Measurements from ENCODE around the gene CYP2S1. TPM values are rescaled to one million over a fixed set of nuclear protein-coding genes. Genes with fewer than 3 reads are reported as not detected.
"Not testable (repeated sequence)": the region's sequence is repeated elsewhere in the genome, so short reads cannot be mapped to it uniquely, and the experiment has no call there.

The CYP2S1 gene
- total RNA-seq, 1 donor = 1.7 TPM

DNA sequence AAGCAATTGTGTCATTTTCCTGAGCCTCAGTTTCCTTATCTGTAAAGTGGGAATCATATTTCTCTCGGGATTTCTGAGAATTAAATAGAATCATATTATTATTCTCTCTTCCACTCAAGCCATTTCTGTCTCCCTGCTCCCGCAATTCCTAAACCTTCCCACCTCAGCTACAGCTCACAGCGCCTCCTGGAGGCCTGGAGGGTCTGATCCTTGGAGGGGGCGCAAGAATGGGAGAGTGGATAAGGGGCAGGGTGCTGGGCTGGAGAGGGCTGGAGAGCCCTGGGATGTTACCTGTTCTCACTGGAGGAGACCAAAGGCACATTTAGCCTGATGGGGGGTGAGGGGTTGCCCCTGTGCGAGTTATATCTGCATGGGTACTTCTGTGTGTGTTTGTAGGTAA is 31.1 kb upstream of the CYP2S1 start:
- no peak for DNase-seq (ENCODE audit: low read depth)
- TF ChIP-seq, protein P1, sequence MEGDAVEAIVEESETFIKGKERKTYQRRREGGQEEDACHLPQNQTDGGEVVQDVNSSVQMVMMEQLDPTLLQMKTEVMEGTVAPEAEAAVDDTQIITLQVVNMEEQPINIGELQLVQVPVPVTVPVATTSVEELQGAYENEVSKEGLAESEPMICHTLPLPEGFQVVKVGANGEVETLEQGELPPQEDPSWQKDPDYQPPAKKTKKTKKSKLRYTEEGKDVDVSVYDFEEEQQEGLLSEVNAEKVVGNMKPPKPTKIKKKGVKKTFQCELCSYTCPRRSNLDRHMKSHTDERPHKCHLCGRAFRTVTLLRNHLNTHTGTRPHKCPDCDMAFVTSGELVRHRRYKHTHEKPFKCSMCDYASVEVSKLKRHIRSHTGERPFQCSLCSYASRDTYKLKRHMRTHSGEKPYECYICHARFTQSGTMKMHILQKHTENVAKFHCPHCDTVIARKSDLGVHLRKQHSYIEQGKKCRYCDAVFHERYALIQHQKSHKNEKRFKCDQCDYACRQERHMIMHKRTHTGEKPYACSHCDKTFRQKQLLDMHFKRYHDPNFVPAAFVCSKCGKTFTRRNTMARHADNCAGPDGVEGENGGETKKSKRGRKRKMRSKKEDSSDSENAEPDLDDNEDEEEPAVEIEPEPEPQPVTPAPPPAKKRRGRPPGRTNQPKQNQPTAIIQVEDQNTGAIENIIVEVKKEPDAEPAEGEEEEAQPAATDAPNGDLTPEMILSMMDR (IDR thresholded peaks at IDR 0.05; ENCODE audit: insufficient read depth, low read depth, low read length) = no peak
- H3K4me3 ChIP-seq (ENCODE audit: low read depth, low read length) = no peak overlapping the region

DNA sequence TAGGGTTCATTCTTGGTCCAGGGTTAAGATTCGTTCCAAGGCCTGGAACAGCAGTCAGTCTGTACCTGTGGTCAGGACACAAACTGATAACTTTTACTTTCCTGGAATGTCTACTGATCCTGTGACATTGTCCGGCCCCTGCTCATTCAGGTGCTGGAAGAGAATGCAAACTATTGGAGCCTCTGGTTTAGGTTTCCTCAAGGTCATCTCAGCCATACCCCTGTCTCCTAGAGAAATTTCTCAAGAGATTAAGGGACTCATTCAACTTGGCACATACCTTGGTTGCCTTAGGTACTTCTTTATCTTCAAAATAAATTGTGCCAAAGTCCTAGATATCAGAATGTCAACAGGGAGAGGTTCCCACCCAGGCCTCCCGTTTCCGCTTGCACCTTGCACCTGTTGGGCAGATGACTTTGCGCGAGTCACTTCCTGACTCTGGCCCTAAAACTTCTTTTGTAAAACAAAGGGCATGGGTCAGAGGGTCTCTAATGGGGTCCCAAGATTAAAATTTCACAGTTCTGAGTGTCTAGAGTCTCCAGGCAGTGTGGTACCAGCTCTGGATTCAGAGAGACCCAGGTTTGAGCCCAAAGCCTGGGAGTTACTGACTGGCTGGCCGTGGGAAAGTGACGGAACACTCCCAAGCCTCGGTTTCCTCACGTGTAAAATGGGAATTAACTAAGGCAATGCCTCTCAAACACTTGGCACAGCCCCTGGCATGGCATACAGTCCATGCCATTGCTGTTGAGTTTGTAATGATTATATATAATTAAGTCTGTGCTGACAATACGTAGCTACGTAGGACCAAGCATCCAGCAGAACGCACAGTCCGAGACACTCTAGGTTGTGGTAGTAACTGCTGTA is 25.8 kb upstream of the CYP2S1 start:
- H3K4me3 ChIP-seq (ENCODE audit: low read depth, low read length) = no peak overlapping the region
- DNase-seq (ENCODE audit: low read depth) = no peak
- TF ChIP-seq, protein P1 (IDR thresholded peaks at IDR 0.05; ENCODE audit: insufficient read depth, low read depth, low read length) = no peak

DNA sequence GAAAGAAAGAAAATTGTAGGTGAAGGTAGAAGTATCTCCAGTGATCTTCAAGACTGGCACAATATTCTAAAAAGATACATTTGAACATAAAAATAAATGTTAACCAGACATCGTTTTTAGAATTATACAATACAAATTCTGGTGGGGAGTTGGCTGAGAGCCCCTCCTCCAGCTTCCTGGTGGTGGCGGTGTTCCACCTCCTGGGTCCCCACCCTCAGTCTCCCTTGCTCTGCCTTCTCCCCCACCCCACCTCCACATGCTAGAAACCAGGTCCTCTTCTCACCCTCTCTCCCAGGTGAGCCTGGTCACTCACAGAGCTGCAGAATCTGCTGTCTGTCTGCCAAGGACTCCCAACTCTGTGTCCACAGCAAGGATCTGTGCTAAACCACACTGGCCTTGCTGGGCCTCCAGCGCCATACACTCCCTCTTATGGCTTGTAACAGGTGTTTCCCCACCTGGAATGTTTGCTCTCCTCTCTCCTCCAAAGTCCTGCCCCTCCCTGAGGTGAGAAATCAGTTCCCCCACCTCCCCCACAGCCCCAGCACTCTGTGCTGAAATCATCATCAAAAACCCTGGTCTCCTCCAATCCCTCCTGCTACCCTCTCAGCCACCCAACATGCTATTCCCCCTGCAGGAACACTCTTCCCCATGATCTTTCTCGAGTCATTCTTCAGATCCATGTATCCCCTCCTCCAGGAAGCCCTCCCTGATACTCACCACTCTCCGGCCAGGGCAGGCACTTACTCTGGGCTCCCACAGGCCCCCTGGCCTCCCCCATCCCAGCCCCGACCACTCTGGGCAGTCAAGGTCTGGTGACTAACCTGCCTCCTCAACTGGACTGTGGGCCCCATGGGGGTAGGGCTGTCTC is 20.5 kb upstream of the CYP2S1 start:
- TF ChIP-seq, protein P1 (IDR thresholded peaks at IDR 0.05; ENCODE audit: insufficient read depth, low read depth, low read length) = no peak
- DNase-seq (ENCODE audit: low read depth) = no peak
- no peak overlapping the region for H3K4me3 ChIP-seq (ENCODE audit: low read depth, low read length)

DNA sequence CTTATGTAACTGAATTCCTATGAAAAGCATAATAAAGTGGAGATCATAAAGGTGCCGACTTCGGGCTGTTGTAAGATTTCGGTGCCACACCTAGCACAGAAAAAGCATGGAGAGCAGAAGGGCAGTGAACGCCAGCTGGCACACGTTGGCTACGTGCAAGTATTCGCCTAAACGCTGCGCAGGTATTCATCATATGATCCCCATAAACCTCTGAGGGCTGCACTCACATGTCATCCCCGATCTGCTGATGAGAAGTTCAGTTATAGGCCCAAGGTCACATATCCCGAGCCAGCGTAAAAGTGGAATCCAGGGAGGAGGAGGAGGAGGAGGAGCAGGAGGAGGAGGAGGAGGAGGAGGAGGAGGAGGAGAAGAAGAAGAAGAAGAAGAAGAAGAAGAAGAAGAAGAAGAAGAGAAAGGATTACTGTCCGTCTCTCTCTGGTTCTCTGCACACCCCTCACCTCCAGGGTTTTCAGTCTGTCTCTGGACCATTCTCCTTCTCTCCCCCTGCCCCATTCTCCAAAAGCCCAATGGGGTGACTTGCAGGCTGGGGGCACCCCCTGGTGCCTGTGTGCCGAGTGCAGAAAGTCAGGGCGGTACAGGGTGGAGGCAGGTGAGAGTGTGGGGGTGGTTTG is 18.6 kb upstream of the CYP2S1 start:
- DNase-seq (ENCODE audit: low read depth) = no peak
- peak overlapping the region; percentile 31 for H3K4me3 ChIP-seq (ENCODE audit: low read depth, low read length)
- TF ChIP-seq, protein P1 (IDR thresholded peaks at IDR 0.05; ENCODE audit: insufficient read depth, low read depth, low read length) = no peak

DNA sequence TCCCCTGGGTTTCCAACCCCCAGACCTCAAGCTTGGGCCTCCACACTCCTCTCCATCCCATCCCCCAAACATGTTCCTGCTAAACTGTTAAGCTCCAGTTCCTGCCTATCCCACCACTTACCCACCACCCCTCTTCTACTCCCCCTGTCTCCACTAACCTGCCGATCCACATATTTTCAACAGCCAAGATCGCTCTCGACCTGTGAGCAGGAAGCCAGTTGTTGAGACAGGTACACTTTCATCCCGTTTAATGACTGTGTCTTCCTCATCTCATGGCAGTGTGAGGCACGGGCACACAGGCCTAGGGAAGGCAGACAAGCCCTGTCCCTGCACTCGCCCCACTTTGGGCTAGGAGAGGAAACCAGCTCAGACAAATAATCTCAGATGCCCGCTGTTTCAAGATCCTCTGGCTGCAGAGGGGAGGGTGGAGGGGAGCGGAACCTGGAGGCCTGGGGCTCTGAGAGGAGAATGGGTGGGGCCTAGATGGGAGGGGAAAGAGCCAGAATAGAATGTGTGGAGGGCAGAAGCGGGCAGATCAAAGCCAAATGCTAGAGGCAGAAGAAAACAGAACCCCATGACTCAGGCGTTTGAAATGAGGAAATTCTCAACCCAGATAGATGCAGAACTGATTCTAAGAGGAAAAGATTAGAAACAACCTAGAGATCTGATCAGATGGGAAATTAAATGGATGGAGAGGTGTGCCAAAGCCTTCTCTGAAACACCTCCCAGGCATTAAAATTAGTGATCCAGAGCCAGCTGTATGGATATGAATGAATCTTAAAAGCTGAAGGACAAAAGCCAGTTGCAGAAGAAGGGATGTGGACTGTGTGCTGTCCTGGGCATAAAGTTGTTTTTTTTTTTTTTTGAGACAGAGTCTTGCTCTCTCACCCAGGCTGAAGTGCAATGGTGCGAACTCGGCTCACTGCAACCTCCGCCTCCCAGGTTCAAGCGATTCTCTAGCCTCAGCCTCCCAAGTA is 16.9 kb upstream of the CYP2S1 start:
- peak; percentile 90 for DNase-seq (ENCODE audit: low read depth)
- H3K4me3 ChIP-seq (ENCODE audit: low read depth, low read length) = peak overlapping the region; percentile 57
- TF ChIP-seq, protein P1 (IDR thresholded peaks at IDR 0.05; ENCODE audit: insufficient read depth, low read depth, low read length) = no peak

DNA sequence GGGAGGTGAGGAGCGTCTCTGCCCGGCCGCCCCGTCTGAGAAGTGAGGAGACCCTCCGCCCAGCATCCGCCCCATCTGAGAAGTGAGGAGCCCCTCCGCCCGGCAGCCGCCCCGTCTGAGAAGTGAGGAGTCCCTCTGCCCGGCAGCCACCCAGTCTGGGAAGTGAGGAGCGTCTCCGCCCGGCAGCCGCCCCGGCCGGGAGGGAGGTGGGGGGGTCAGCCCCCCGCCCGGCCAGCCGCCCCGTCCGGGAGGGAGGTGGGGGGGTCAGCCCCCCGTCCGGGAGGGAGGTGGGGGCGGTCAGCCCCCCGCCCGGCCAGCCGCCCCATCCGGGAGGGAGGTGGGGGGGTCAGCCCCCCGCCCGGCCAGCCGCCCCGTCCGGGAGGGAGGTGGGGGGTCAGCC is 12.8 kb upstream of the CYP2S1 start:
- DNase-seq (ENCODE audit: low read depth); H3K4me3 ChIP-seq (ENCODE audit: low read depth, low read length): not testable (repeated sequence)
